SK-N-MC (cell line): ENCODE data around the gene SATB2.

ENCODE experiments used
- EZH2 ChIP-seq: fragments of 200-600 bp; sonication (generic); IDR thresholded peaks from one replicate; pipeline ENCODE4 v1.6.1; 2017; ENCODE audit warnings: antibody characterized with exemption
- POLR2AphosphoS5 ChIP-seq: IDR thresholded peaks from 2 replicates; pipeline ENCODE4 v1.6.1; 2012; ENCODE audit warnings: mild to moderate bottlenecking, low read depth, low read length, borderline replicate concordance

- no peak for TF ChIP-seq POLR2AphosphoS5
- TF ChIP-seq EZH2: no peak
Observed at GRCh38 chr2:199414465-199414864, 43.3 kb downstream of the SATB2 start.
